MM.1S (cell line): ENCODE measurements around the gene UFSP2.

Experiments
- DNase-seq: peaks from one replicate; pipeline ENCODE4 v3.0.0-alpha.2; 2015
- H2AFZ ChIP-seq: fragments of 300-600 bp; sonication (generic); 2 replicates; pipeline ENCODE4 v1.6.0; 2016; ENCODE audit warnings: antibody characterized with exemption, low read length
- H3F3A ChIP-seq: fragments of 300-600 bp; sonication (generic); 2 replicates; pipeline ENCODE4 v1.6.1; 2016; ENCODE audit warnings: mild to moderate bottlenecking, antibody characterized with exemption, low read length, moderate library complexity, mixed read lengths; ENCODE audit not compliant: insufficient read depth
- H3K27ac ChIP-seq: fragments of 300-600 bp; sonication (generic); 2 replicates; pipeline ENCODE4 v1.5.1; 2016; ENCODE audit warnings: mild to moderate bottlenecking, low read length
- H3K27me3 ChIP-seq: fragments of 300-600 bp; sonication (generic); replicated peaks from 2 replicates; pipeline ENCODE4 v1.6.0; 2016; ENCODE audit warnings: low read length; ENCODE audit not compliant: insufficient read depth
- H3K36me3 ChIP-seq: fragments of 300-600 bp; sonication (generic); replicated peaks from 2 replicates; pipeline ENCODE4 v1.6.1; 2016; ENCODE audit warnings: mild to moderate bottlenecking, low read length, mixed read lengths; ENCODE audit not compliant: insufficient read depth
- H3K4me1 ChIP-seq: fragments of 300-600 bp; sonication (generic); 2 replicates; pipeline ENCODE4 v1.6.1; 2016; ENCODE audit warnings: low read length, mixed read lengths
- H3K4me2 ChIP-seq: fragments of 300-600 bp; sonication (generic); 2 replicates; pipeline ENCODE4 v1.6.0; 2016; ENCODE audit warnings: low read depth, low read length
- H3K4me3 ChIP-seq: fragments of 300-600 bp; sonication (generic); 2 replicates; pipeline ENCODE4 v1.5.1; 2016; ENCODE audit warnings: low read length, mixed read lengths
- H3K79me2 ChIP-seq: fragments of 300-600 bp; sonication (generic); 2 replicates; pipeline ENCODE4 v1.6.1; 2016; ENCODE audit warnings: mixed run types, low read length, mixed read lengths
- H3K9ac ChIP-seq: fragments of 300-600 bp; sonication (generic); 2 replicates; pipeline ENCODE4 v1.6.1; 2016; ENCODE audit warnings: low read length, mixed read lengths
- H3K9me2 ChIP-seq: fragments of 300-600 bp; sonication (generic); replicated peaks from 2 replicates; pipeline ENCODE4 v1.6.1; 2016; ENCODE audit warnings: mild to moderate bottlenecking, low read length, mixed read lengths; ENCODE audit not compliant: insufficient read depth
- H3K9me3 ChIP-seq: fragments of 300-600 bp; sonication (generic); replicated peaks from 2 replicates; pipeline ENCODE4 v1.6.1; 2016; ENCODE audit warnings: mild to moderate bottlenecking, low read length, mixed read lengths; ENCODE audit not compliant: insufficient read depth
- H4K20me1 ChIP-seq: fragments of 300-600 bp; sonication (generic); 2 replicates; pipeline ENCODE4 v1.6.1; 2016; ENCODE audit warnings: mild to moderate bottlenecking, low read length, moderate library complexity, mixed read lengths; ENCODE audit not compliant: insufficient read depth
- CTCF ChIP-seq: fragments of 300-600 bp; sonication (generic); IDR thresholded peaks from 2 replicates; pipeline ENCODE4 v1.5.1; 2016; ENCODE audit warnings: antibody characterized with exemption, low read length, mixed read lengths
- EZH2 ChIP-seq: fragments of 300-600 bp; sonication (generic); optimal IDR thresholded peaks from 2 replicates; pipeline ENCODE3; 2017; ENCODE audit warnings: low read depth, mild to moderate bottlenecking, antibody characterized with exemption, low read length, mixed read lengths
- EZH2phosphoT487 ChIP-seq: fragments of 300-600 bp; sonication (generic); IDR thresholded peaks from 2 replicates; pipeline ENCODE4 v1.6.1; 2018; ENCODE audit warnings: antibody characterized with exemption, low read length

UFSP2 gene

GRCh38 chr4:185384061-185384460 is 41.7 kb downstream of the UFSP2 start:
- DNase-seq, result no peak
- no peaks in the 10 kb centered on the region for H3K27me3 ChIP-seq
- H3K27ac ChIP-seq, result no peak overlapping the region
- H4K20me1 ChIP-seq, result no peaks in the 10 kb centered on the region
- H3K4me1 ChIP-seq, result no peaks in the 10 kb centered on the region
- TF ChIP-seq EZH2 (no peak), CTCF (no peak), EZH2phosphoT487 (no peak)
- H3K79me2 ChIP-seq, result no peaks in the 10 kb centered on the region
- H3K36me3 ChIP-seq, result no peaks in the 10 kb centered on the region
- H3K9me3 ChIP-seq, result no peaks in the 10 kb centered on the region
- no peaks in the 10 kb centered on the region for H3K9me2 ChIP-seq
- no peak overlapping the region for H3K9ac ChIP-seq
- H3K4me2 ChIP-seq, result no peak overlapping the region
- H2AFZ ChIP-seq, result no peak overlapping the region
- no peaks in the 10 kb centered on the region for H3F3A ChIP-seq
- no peak overlapping the region for H3K4me3 ChIP-seq

- Histone ChIP-seq H3K4me2 (no peak overlapping the region), H3K27ac (no peak overlapping the region), H2AFZ (no peak overlapping the region), H3K9me2 (no peaks in the 10 kb centered on the region), H3F3A (no peaks in the 10 kb centered on the region), H3K36me3 (no peaks in the 10 kb centered on the region), H3K27me3 (no peaks in the 10 kb centered on the region), H3K9ac (no peak overlapping the region), H3K4me1 (no peaks in the 10 kb centered on the region), H3K4me3 (no peak overlapping the region), H3K9me3 (no peaks in the 10 kb centered on the region), H3K79me2 (no peaks in the 10 kb centered on the region), H4K20me1 (no peaks in the 10 kb centered on the region)
- no peak for DNase-seq
- TF ChIP-seq CTCF (no peak), EZH2 (no peak), EZH2phosphoT487 (no peak)
These were observed 42.3 kb downstream of the UFSP2 start for GRCh38 chr4:185383451-185383850.

GRCh38 chr4:185382754-185383153 is 43.0 kb downstream of the UFSP2 start:
- Histone ChIP-seq H3K27ac (no peak overlapping the region), H3K4me2 (no peak overlapping the region), H3K4me1 (no peaks in the 10 kb centered on the region), H3K9me2 (no peaks in the 10 kb centered on the region), H3K36me3 (no peaks in the 10 kb centered on the region), H3K9ac (no peak overlapping the region), H3K79me2 (no peaks in the 10 kb centered on the region), H4K20me1 (no peaks in the 10 kb centered on the region), H3K27me3 (no peaks in the 10 kb centered on the region), H3F3A (no peaks in the 10 kb centered on the region), H3K9me3 (no peaks in the 10 kb centered on the region), H2AFZ (no peak overlapping the region), H3K4me3 (no peak overlapping the region)
- TF ChIP-seq EZH2phosphoT487 (no peak), CTCF (no peak), EZH2 (no peak)
- no peak for DNase-seq
